ENCODE measurements around the gene MAD2L1. TPM values are rescaled to one million over a fixed set of nuclear protein-coding genes. Genes with fewer than 3 reads are reported as not detected.
"Not testable (repeated sequence)": the region's sequence is repeated elsewhere in the genome, so short reads cannot be mapped to it uniquely, and the experiment has no call there.

Gene MAD2L1
- total and polyA plus RNA-seq, 9 donors: 0.95 to 5.2 (median 2.0) TPM

- intact Hi-C loops (cut with DNase I): no loop called here
Measured at GRCh38 chr4:120096508-120097297, 30.1 kb upstream of the MAD2L1 start.

GRCh38 chr4:120088507-120088906 lies 21.9 kb upstream of the MAD2L1 start:
- H3K4me1 ChIP-seq (ENCODE audit: insufficient read depth): no peaks in the 10 kb centered on the region
- no peak for TF ChIP-seq EP300 (IDR thresholded peaks at IDR 0.05)
- TF ChIP-seq CTCF (IDR thresholded peaks at IDR 0.05): no peak
- no peak for TF ChIP-seq POLR2A (IDR thresholded peaks at IDR 0.05)
- no peaks in the 10 kb centered on the region for H3K9me3 ChIP-seq
- H3K27ac ChIP-seq: no peak overlapping the region
- intact Hi-C loops (cut with DNase I): no loop called here
- H3K36me3 ChIP-seq: no peaks in the 10 kb centered on the region
- DNase-seq: no peak
- no peaks in the 10 kb centered on the region for H3K27me3 ChIP-seq
- H3K4me3 ChIP-seq: no peak overlapping the region
- WGBS, 3 donors: 80 to 93% (median 86%) methylated on average over 2 of the region's 2 CpGs

More at GRCh38 chr4:120096508-120097297, 30.1 kb upstream of the MAD2L1 start:
- no peaks in the 10 kb centered on the region for H3K27me3 ChIP-seq
- H3K4me3 ChIP-seq: no peak overlapping the region
- no peak for TF ChIP-seq EP300 (IDR thresholded peaks at IDR 0.05)
- no peak for TF ChIP-seq CTCF (IDR thresholded peaks at IDR 0.05)
- TF ChIP-seq POLR2A (IDR thresholded peaks at IDR 0.05): no peak
- no peak overlapping the region for H3K27ac ChIP-seq
- no peaks in the 10 kb centered on the region for H3K36me3 ChIP-seq
- 70 to 75% (median 73%) methylated on average over 2 of the region's 2 CpGs for WGBS, 3 donors
- no peaks in the 10 kb centered on the region for H3K4me1 ChIP-seq (ENCODE audit: insufficient read depth)
- H3K9me3 ChIP-seq: no peaks in the 10 kb centered on the region
- no peak for DNase-seq

GRCh38 chr4:120088066-120088465 lies 21.4 kb upstream of the MAD2L1 start:
- intact Hi-C loops (cut with DNase I); H3K9me3 ChIP-seq; H3K27me3 ChIP-seq; H3K4me3 ChIP-seq; DNase-seq; H3K27ac ChIP-seq; H3K36me3 ChIP-seq; H3K4me1 ChIP-seq (ENCODE audit: insufficient read depth): not testable (repeated sequence)
- 48 to 70% (median 57%) methylated on average over 1 of the region's 1 CpG for WGBS, 3 donors

GRCh38 chr4:120085705-120086104 lies 19.1 kb upstream of the MAD2L1 start:
- H3K4me1 ChIP-seq (ENCODE audit: insufficient read depth): no peaks in the 10 kb centered on the region
- no peaks in the 10 kb centered on the region for H3K9me3 ChIP-seq
- no peaks in the 10 kb centered on the region for H3K36me3 ChIP-seq
- no peak for TF ChIP-seq CTCF (IDR thresholded peaks at IDR 0.05)
- no peak for TF ChIP-seq POLR2A (IDR thresholded peaks at IDR 0.05)
- no peaks in the 10 kb centered on the region for H3K27me3 ChIP-seq
- DNase-seq: no peak
- H3K4me3 ChIP-seq: no peak overlapping the region
- H3K27ac ChIP-seq: no peak overlapping the region
- intact Hi-C loops (cut with DNase I): no loop called here

- Histone ChIP-seq H3K9me3 (no peaks in the 10 kb centered on the region), H3K36me3 (no peaks in the 10 kb centered on the region), H3K4me1 (ENCODE audit: insufficient read depth) (no peaks in the 10 kb centered on the region), H3K4me3 (no peak overlapping the region), H3K27ac (no peak overlapping the region), H3K27me3 (no peaks in the 10 kb centered on the region)
- no peak for DNase-seq
- intact Hi-C loops (cut with DNase I): no loop called here
- no peak for TF ChIP-seq POLR2A (IDR thresholded peaks at IDR 0.05)
- TF ChIP-seq CTCF (IDR thresholded peaks at IDR 0.05): no peak
- no peak for TF ChIP-seq EP300 (IDR thresholded peaks at IDR 0.05)
Measured at GRCh38 chr4:120084327-120084726, 17.7 kb upstream of the MAD2L1 start.
